Ishikawa (cell line): Measurements from ENCODE around the gene AKNA.

ENCODE experiments used
- FOXM1 ChIP-seq: IDR thresholded peaks from 2 replicates; pipeline ENCODE4 v1.6.1; 2012; ENCODE audit warnings: low read depth, borderline replicate concordance
- TCF12 ChIP-seq: IDR thresholded peaks from 2 replicates; pipeline ENCODE4 v1.6.1; 2012; ENCODE audit warnings: low read depth
- TF ChIP-seq, protein P1 (sequence below): IDR thresholded peaks from 2 replicates; pipeline ENCODE4 v1.6.1; 2012

DNA sequence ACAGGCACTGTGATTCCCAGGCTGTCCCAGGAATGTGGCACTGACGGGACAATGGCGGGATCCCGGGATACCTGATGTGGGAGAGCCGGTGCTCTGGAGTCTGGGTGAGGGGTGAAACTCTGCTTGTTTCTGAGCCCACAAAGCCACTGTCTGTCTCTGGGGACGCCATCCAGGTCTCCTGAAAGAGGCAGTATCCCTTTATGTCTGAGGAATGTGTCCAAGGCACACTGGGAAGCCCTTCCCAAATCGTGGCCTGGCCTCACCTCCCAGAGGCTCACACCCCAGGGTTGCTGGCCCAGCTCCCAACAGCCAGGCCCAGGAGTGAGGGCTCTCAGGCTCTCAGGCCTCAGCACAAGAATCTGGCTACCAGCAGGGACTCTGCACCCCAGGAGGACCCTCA, 31.0 kb downstream of the AKNA start:
- TF ChIP-seq FOXM1 (no peak; the same call in 1 of the 2 replicates), TCF12 (peak; percentile 62)
- TF ChIP-seq, protein P1, sequence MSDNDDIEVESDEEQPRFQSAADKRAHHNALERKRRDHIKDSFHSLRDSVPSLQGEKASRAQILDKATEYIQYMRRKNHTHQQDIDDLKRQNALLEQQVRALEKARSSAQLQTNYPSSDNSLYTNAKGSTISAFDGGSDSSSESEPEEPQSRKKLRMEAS: no peak
